Measurements from ENCODE around the gene SERPING1.

SERPING1 gene

DNA sequence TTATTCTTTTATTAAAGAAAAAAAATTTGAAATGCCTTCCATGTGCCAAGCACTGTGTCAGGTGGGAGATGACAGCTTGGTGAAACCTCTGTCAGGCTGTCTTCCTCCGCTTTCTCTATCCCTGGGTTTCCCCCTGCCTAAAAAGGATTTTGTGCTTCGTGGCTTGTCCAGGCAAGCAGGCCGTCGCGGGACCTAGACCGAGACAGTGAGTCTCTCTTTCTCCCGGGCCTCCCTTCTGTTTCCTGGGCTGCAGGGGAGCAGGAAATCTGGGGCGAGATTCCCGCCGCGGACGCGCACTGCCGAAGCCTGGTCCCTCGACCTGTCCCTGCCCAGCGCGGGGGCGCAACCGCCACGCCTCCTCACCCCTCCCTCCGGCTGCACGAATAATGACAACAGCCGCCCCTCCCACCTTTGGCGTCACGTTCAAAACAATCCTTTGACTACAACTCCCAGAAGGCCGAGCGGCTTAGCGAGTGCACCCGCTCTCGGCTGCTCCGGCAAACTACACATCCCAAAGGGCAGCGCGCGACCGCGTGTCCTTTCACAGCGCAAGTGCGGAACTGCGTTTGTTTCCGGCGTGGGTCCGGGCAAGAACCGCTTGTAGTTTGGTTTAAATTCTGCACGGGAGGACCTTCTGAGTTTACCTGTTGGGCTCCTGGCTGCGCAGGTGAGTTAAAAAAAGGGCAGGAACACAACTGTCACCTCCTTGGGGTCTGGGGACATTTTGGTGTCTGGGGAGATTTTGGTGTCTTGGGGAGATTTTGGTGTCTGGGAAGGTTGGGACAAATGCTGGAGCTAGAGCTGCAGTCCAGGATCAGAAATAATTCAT lies 59.9 kb downstream of the SERPING1 start, which contains the start of gene CLP1:
TSS of gene CLP1 (plus strand) at position 569 of the 829 bp plus-strand sequence. CDS start 1,715 bp downstream, outside the sequence.
- TF ChIP-seq SIN3A (IDR thresholded peaks at IDR 0.05; ENCODE audit: borderline replicate concordance, insufficient read depth, low read length) (peak; percentile 89; the same call in 1 of the 2 replicates), FOXP2 (optimal IDR thresholded peaks at IDR 0.05; ENCODE audit: borderline replicate concordance, extremely low read depth, extremely low read length, insufficient read depth) (peak; percentile 98), TAF1 (IDR thresholded peaks at IDR 0.05; ENCODE audit: borderline replicate concordance, insufficient read depth, low read length) (peak; percentile 74; the same call in 1 of the 2 replicates), POLR2AphosphoS5 (IDR thresholded peaks at IDR 0.05; ENCODE audit: low read depth, low read length) (peak; percentile 84)
- TF ChIP-seq, protein P1, sequence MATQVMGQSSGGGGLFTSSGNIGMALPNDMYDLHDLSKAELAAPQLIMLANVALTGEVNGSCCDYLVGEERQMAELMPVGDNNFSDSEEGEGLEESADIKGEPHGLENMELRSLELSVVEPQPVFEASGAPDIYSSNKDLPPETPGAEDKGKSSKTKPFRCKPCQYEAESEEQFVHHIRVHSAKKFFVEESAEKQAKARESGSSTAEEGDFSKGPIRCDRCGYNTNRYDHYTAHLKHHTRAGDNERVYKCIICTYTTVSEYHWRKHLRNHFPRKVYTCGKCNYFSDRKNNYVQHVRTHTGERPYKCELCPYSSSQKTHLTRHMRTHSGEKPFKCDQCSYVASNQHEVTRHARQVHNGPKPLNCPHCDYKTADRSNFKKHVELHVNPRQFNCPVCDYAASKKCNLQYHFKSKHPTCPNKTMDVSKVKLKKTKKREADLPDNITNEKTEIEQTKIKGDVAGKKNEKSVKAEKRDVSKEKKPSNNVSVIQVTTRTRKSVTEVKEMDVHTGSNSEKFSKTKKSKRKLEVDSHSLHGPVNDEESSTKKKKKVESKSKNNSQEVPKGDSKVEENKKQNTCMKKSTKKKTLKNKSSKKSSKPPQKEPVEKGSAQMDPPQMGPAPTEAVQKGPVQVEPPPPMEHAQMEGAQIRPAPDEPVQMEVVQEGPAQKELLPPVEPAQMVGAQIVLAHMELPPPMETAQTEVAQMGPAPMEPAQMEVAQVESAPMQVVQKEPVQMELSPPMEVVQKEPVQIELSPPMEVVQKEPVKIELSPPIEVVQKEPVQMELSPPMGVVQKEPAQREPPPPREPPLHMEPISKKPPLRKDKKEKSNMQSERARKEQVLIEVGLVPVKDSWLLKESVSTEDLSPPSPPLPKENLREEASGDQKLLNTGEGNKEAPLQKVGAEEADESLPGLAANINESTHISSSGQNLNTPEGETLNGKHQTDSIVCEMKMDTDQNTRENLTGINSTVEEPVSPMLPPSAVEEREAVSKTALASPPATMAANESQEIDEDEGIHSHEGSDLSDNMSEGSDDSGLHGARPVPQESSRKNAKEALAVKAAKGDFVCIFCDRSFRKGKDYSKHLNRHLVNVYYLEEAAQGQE (IDR thresholded peaks at IDR 0.05; ENCODE audit: insufficient read depth in 1 of 2, low read depth in 2 of 2, low read length in 2 of 2), result 0 out of 4 replicates have a peak, but pooled peaks of 1 of the 2 experiments have one; percentile 14

DNA sequence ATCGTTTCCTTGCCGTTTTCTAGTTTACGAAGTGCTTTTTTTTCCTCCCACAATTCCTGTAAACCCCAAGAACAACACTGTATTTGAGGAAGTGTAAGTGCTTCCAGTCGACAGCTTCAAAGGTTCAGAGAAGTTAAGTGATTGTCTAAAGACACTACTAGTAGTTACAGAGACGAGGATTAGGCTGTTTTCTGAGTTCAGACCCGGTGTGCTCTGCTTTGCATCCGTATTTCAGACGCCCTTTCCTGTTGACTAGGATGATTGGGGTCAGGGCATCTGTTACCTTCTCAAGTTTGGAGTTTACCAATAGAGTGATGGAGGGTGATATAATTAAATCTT lies 60.5 kb downstream of the SERPING1 start:
- no peak for TF ChIP-seq FOXP2 (optimal IDR thresholded peaks at IDR 0.05; ENCODE audit: borderline replicate concordance, extremely low read depth, extremely low read length, insufficient read depth)
- no peak for TF ChIP-seq TAF1 (IDR thresholded peaks at IDR 0.05; ENCODE audit: borderline replicate concordance, insufficient read depth, low read length)
- TF ChIP-seq POLR2AphosphoS5 (IDR thresholded peaks at IDR 0.05; ENCODE audit: low read depth, low read length), result no peak
- TF ChIP-seq SIN3A (IDR thresholded peaks at IDR 0.05; ENCODE audit: borderline replicate concordance, insufficient read depth, low read length), result no peak
- TF ChIP-seq, protein P1 (IDR thresholded peaks at IDR 0.05; ENCODE audit: insufficient read depth in 1 of 2, low read depth in 2 of 2, low read length in 2 of 2), result no peak

DNA sequence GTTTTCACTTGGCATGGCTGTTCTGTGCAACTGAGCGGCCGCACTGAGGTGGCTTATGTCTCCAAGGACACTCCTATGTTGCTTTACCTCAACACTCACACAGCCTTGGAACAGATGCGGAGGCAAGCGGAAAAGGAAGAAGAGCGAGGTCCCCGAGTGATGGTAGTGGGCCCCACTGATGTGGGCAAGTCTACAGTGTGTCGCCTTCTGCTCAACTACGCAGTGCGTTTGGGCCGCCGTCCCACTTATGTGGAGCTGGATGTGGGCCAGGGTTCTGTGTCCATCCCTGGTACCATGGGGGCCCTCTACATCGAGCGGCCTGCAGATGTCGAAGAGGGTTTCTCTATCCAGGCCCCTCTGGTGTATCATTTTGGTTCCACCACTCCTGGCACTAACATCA lies 62.2 kb downstream of the SERPING1 start:
- TF ChIP-seq SIN3A (IDR thresholded peaks at IDR 0.05; ENCODE audit: borderline replicate concordance, insufficient read depth, low read length) (no peak), FOXP2 (optimal IDR thresholded peaks at IDR 0.05; ENCODE audit: borderline replicate concordance, extremely low read depth, extremely low read length, insufficient read depth) (no peak), TAF1 (IDR thresholded peaks at IDR 0.05; ENCODE audit: borderline replicate concordance, insufficient read depth, low read length) (no peak), POLR2AphosphoS5 (IDR thresholded peaks at IDR 0.05; ENCODE audit: low read depth, low read length) (no peak)
- TF ChIP-seq, protein P1 (IDR thresholded peaks at IDR 0.05; ENCODE audit: insufficient read depth in 1 of 2, low read depth in 2 of 2, low read length in 2 of 2), result no peak

DNA sequence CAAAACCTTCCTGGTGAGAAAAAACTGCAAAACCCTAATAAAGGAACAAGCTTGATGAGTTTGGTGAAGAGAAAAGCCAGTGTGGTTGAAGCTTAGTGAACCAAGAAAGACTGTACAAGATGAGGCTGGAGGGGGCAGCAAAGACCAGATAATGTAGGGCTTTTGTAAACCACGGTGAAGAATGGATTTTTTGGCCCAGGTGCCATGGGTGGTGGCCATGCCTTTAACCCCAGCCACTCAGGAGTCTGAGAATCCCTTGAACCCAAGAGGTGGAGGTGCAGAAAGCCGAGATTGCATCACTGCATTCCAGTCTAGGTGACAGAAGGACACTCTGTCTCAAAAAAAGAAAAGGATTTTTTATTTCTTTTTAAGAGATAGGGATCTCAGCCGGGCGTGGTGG lies 65.4 kb downstream of the SERPING1 start:
- TF ChIP-seq FOXP2 (optimal IDR thresholded peaks at IDR 0.05; ENCODE audit: borderline replicate concordance, extremely low read depth, extremely low read length, insufficient read depth) (no peak), SIN3A (IDR thresholded peaks at IDR 0.05; ENCODE audit: borderline replicate concordance, insufficient read depth, low read length) (no peak), POLR2AphosphoS5 (IDR thresholded peaks at IDR 0.05; ENCODE audit: low read depth, low read length) (no peak), TAF1 (IDR thresholded peaks at IDR 0.05; ENCODE audit: borderline replicate concordance, insufficient read depth, low read length) (no peak)
- TF ChIP-seq, protein P1 (IDR thresholded peaks at IDR 0.05; ENCODE audit: insufficient read depth in 1 of 2, low read depth in 2 of 2, low read length in 2 of 2), result no peak

Data from PFSK-1 (cell line).